Heart left ventricle (tissue), 16 donors: Measurements from ENCODE around the gene DPYSL5. TPM values are rescaled to one million over a fixed set of nuclear protein-coding genes. Genes with fewer than 3 reads are reported as not detected.

ENCODE experiments used
- ATAC-seq, 4 donors: fragments of 200-7000 bp; cut with Tn5 transposase; one replicate each; pipeline ENCODE4 v1.9.1; 2020 to 2022; ENCODE audit warnings: moderate library complexity in 4 of 4, mild to moderate bottlenecking in 3 of 4, moderate number of reproducible peaks in 1 of 4
- DNase-seq, 5 donors: peaks; one replicate each; pipeline ENCODE4 v3.0.0-alpha.2; 2020
- H3K27ac ChIP-seq, 12 donors: fragments of 200-600 bp; sonication (generic) in 4 of 12; one replicate each; pipeline versions ENCODE4 v1.5.0 to v1.8.0; 2016 to 2022; ENCODE audit warnings: mild to moderate bottlenecking in 2 of 12
- H3K27me3 ChIP-seq, 9 donors: fragments of 200-600 bp; sonication (generic) in 2 of 9; one replicate each; pipeline versions ENCODE4 v1.5.1 to v1.8.0; 2016 to 2022; ENCODE audit warnings: mild to moderate bottlenecking in 3 of 9
- H3K36me3 ChIP-seq, 9 donors: fragments of 200-600 bp; sonication (generic) in 2 of 9; one replicate each; pipeline versions ENCODE4 v1.5.0 to v1.8.0; 2018 to 2022; ENCODE audit warnings: mild to moderate bottlenecking in 2 of 9
- H3K4me1 ChIP-seq, 12 donors: fragments of 200-600 bp; sonication (generic) in 4 of 12; one replicate each; pipeline versions ENCODE4 v1.5.0 to v1.8.0; 2016 to 2022; ENCODE audit warnings: mild to moderate bottlenecking in 3 of 12
- H3K4me3 ChIP-seq, 12 donors: fragments of 200-600 bp; sonication (generic) in 4 of 12; one replicate each; pipeline versions ENCODE4 v1.5.0 to v1.8.0; 2017 to 2022; ENCODE audit warnings: mild to moderate bottlenecking in 9 of 12, moderate library complexity in 4 of 12
- H3K9me3 ChIP-seq, 12 donors: fragments of 200-600 bp; sonication (generic) in 4 of 12; one replicate each; pipeline versions ENCODE4 v1.5.0 to v1.8.0; 2016 to 2022; ENCODE audit warnings: mild to moderate bottlenecking in 1 of 12
- POLR2A ChIP-seq, 2 donors: fragments of 450-650 bp; IDR thresholded peaks; one replicate each; pipeline ENCODE4 v1.6.1; 2017; ENCODE audit warnings: antibody characterized with exemption in 2 of 2, mild to moderate bottlenecking in 2 of 2, moderate library complexity in 2 of 2
- WGBS, 4 donors: extraction: QIAGEN DNeasy Blood & Tissue Kit in 2 of 4; methylation state at CpG; one replicate each; pipeline versions ENCODE4 v1.1.5 to v1.1.7; 2013 to 2018; 5-methylcytosine and 5-hydroxymethylcytosine counted together
- intact Hi-C, 10 donors: fragments of 100-400 bp; cut with DNase I; formaldehyde crosslinking; loops; one replicate each; pipeline versions ENCODE4 v1.11.1 to v1.14.2; 2022
- polyA plus RNA-seq, 2 donors: library from polyadenylated mRNA; stranded (reverse); fragments of 200-250 nt; gene quantifications; one replicate each; pipeline ENCODE4 v1.2.3, GENCODE V29; 2013
- total RNA-seq, 9 donors: library from RNA; depleted of rRNA in 2 of 9; stranded (reverse); fragments of >200 nt in 2 of 9; fragmentation: NEBNext Ultra II Directional in 3 of 9; extraction: Animal tissue kit (Norgen Biotek cat#: 25700) in 3 of 9; gene quantifications; one replicate each; pipeline versions ENCODE4 v1.1.0 to v1.2.4, GENCODE V29; 2016 to 2023
- TF ChIP-seq, protein P1 (sequence below), 12 donors: fragments of 200-600 bp; sonication (generic) in 4 of 12; IDR thresholded peaks; one replicate each; pipeline versions ENCODE4 v1.5.0 to v1.8.0; 2018 to 2022; ENCODE audit warnings: antibody characterized with exemption in 12 of 12, mild to moderate bottlenecking in 5 of 12
- donor health status: ischemic (EF 13 %, LVEDD 7.1; RV severe dilation, severe dysfunction).
- donor health status: healthy with polysubstance abuse.
- donor health status: DM: no; HTN: yes; CAD: no.
- donor health status: DM: no; HTN: no; CAD: no.
- donor health status: ischemic (EF 25% LVEDD 6.9; RV normal size, moderate dysfunction).
- donor health status: ischemic (EF 25% LVEDD 5.7; RV mildly dilated, moderate dysfunction).
- donor health status: healthy.
- donor health status: DM: yes; HTN: yes; CAD: no.
- donor health status: ischemic (EF 35%, LVEDD 5.7; RV mildly dilated, moderate dysfunction).
- donor health status: nonischemic (EF 11% LVEDD 7.7; RV severe dilation, severe dysfunction).
- donor health status: DM: yes; HTN: yes; CAD: no.
- donor health status: PGD.
- donor health status: ischemic (EF 29% LVEDD 5.4; RV normal size, mild dysfunction).
- donor health status: nonischemic (EF 23%, LVEDD 6.1; RV moderate dilation, normal function).

Gene DPYSL5
- total and polyA plus RNA-seq, 11 donors = 0.06 to 0.13 TPM; not detected in 9

DNA sequence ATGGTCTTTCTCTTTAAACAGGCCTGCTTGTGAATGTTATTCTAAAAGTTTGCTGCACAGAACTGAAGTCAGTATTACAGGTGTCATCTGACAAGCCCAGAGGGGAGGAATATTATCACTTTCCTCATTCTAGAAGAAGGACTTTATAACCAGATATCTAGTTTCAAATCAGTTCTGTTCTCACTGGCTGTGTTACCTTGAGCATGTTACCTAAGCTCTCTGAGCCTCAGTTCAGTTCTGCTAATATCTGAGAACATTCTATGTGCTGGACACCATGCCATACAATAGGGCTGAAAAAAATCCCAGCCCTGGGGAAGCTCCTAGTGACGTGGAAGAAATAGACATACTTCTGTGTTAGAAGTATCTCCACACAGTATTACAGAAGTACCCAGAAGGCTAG, 150.4 kb downstream of the DPYSL5 start:
- H3K4me3 ChIP-seq = no peak overlapping the region
- no peak for ATAC-seq

More for the DNA sequence above, 150.4 kb downstream of the DPYSL5 start:
- 83 to 92% (median 86%) methylated on average over 1 of the region's 1 CpG for WGBS, 4 donors
- no peaks in the 10 kb centered on the region for H3K9me3 ChIP-seq
- H3K36me3 ChIP-seq = peaks cover 0 to 3% (median 0%) of the 10 kb centered on the region in 9 donors
- H3K27me3 ChIP-seq = no peaks in the 10 kb centered on the region
- no peaks in the 10 kb centered on the region for H3K4me1 ChIP-seq
- intact Hi-C loops = no loop called here
- no peak overlapping the region for H3K27ac ChIP-seq
- no peak for DNase-seq
- no peak for TF ChIP-seq POLR2A (IDR thresholded peaks at IDR 0.05)
- TF ChIP-seq, protein P1, sequence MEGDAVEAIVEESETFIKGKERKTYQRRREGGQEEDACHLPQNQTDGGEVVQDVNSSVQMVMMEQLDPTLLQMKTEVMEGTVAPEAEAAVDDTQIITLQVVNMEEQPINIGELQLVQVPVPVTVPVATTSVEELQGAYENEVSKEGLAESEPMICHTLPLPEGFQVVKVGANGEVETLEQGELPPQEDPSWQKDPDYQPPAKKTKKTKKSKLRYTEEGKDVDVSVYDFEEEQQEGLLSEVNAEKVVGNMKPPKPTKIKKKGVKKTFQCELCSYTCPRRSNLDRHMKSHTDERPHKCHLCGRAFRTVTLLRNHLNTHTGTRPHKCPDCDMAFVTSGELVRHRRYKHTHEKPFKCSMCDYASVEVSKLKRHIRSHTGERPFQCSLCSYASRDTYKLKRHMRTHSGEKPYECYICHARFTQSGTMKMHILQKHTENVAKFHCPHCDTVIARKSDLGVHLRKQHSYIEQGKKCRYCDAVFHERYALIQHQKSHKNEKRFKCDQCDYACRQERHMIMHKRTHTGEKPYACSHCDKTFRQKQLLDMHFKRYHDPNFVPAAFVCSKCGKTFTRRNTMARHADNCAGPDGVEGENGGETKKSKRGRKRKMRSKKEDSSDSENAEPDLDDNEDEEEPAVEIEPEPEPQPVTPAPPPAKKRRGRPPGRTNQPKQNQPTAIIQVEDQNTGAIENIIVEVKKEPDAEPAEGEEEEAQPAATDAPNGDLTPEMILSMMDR (IDR thresholded peaks at IDR 0.05) = no peak

Other genes starting within 250 kb of the DPYSL5 start
- gene CIB4, start 206.8 kb upstream of the DPYSL5 start, total RNA-seq = not detected
- gene CIB4, start 206.8 kb upstream of the DPYSL5 start, polyA plus RNA-seq = not detected
- 10 to 100 TPM in 1 of 9 donors, 1 to 10 TPM in 6, under 1 TPM in 2; 0.61 to 12.2 (median 2.1) TPM for gene KCNK3, start 155.4 kb upstream of the DPYSL5 start, total RNA-seq
- gene KCNK3, start 155.4 kb upstream of the DPYSL5 start, polyA plus RNA-seq = 1 to 10 TPM; 1.9 to 3.7 TPM
- 10 to 100 TPM; 17.2 to 70.5 (median 27.2) TPM for gene SLC35F6, start 83.8 kb upstream of the DPYSL5 start, total RNA-seq
- 10 to 100 TPM; 14.4 to 28.3 TPM for gene SLC35F6, start 83.8 kb upstream of the DPYSL5 start, polyA plus RNA-seq
- gene CENPA, start 62.1 kb upstream of the DPYSL5 start, total RNA-seq = 10 to 100 TPM in 2 of 9 donors, 1 to 10 TPM in 5, under 1 TPM in 1, not detected in 1; 0.35 to 26.8 (median 4.4) TPM
- 1 to 10 TPM in 1 of 2 donors, under 1 TPM in 1; 0.25 to 2.1 TPM for gene CENPA, start 62.1 kb upstream of the DPYSL5 start, polyA plus RNA-seq
- gene MAPRE3, start 122.5 kb downstream of the DPYSL5 start, total RNA-seq = 10 to 100 TPM; 27.4 to 55.2 (median 42.3) TPM
- gene MAPRE3, start 122.5 kb downstream of the DPYSL5 start, polyA plus RNA-seq = 10 to 100 TPM; 28.7 to 65.0 TPM
- 10 to 100 TPM; 18.3 to 58.0 (median 31.6) TPM for gene TMEM214, start 184.8 kb downstream of the DPYSL5 start, total RNA-seq
- 10 to 100 TPM; 27.4 to 57.0 TPM for gene TMEM214, start 184.8 kb downstream of the DPYSL5 start, polyA plus RNA-seq
- gene AGBL5, start 203.5 kb downstream of the DPYSL5 start, total RNA-seq = 10 to 100 TPM in 4 of 9 donors, 1 to 10 TPM in 5; 4.9 to 12.5 (median 9.9) TPM
- gene AGBL5, start 203.5 kb downstream of the DPYSL5 start, polyA plus RNA-seq = 1 to 10 TPM; 4.5 to 7.9 TPM
- 100 to 1,000 TPM; 215 to 466 (median 343) TPM for gene OST4, start 223.5 kb downstream of the DPYSL5 start, total RNA-seq
- 100 to 1,000 TPM; 335 to 517 TPM for gene OST4, start 223.5 kb downstream of the DPYSL5 start, polyA plus RNA-seq
- gene EMILIN1, start 230.5 kb downstream of the DPYSL5 start, total RNA-seq = 10 to 100 TPM in 8 of 9 donors, 1 to 10 TPM in 1; 7.5 to 76.9 (median 16.3) TPM
- 10 to 100 TPM; 21.0 to 31.2 TPM for gene EMILIN1, start 230.5 kb downstream of the DPYSL5 start, polyA plus RNA-seq
- gene KHK, start 238.6 kb downstream of the DPYSL5 start, total RNA-seq = 1 to 10 TPM in 8 of 9 donors, under 1 TPM in 1; 0.89 to 3.9 (median 1.8) TPM
- 1 to 10 TPM; 1.3 to 2.0 TPM for gene KHK, start 238.6 kb downstream of the DPYSL5 start, polyA plus RNA-seq